GM11168 (cell line): ENCODE results near the gene RIMS4.

Source experiments
- in situ Hi-C: fragments of 300-500 bp; cut with MboI; formaldehyde crosslinking; loops from one replicate; pipeline ENCODE4 v1.12.0; 2022; ENCODE audit warnings: low sequenced_read_pairs; ENCODE audit not compliant: unreplicated experiment

RIMS4 gene

GRCh38 chr20:44799691-44800090, 10.7 kb downstream of the RIMS4 start:
- in situ Hi-C loops: no loop called here

- in situ Hi-C loops: no loop called here
Measured at GRCh38 chr20:44796758-44797457, 13.4 kb downstream of the RIMS4 start.

- in situ Hi-C loops: no loop called here
Measured at GRCh38 chr20:44796311-44796710, 14.0 kb downstream of the RIMS4 start.

- in situ Hi-C loops: no loop called here
Measured at GRCh38 chr20:44795836-44796235, 14.5 kb downstream of the RIMS4 start.

- in situ Hi-C loops: no loop called here
Measured at GRCh38 chr20:44792796-44793195, 17.6 kb downstream of the RIMS4 start.

GRCh38 chr20:44790638-44791393, 19.5 kb downstream of the RIMS4 start:
- in situ Hi-C loops: no loop called here

GRCh38 chr20:44788706-44789456, 21.5 kb downstream of the RIMS4 start:
- in situ Hi-C loops: no loop called here

GRCh38 chr20:44787299-44787698, 23.0 kb downstream of the RIMS4 start:
- in situ Hi-C loops: no loop called here

- in situ Hi-C loops: no loop called here
Measured at GRCh38 chr20:44785768-44786167, 24.6 kb downstream of the RIMS4 start.

- in situ Hi-C loops: no loop called here
Measured at GRCh38 chr20:44784688-44785087, 25.7 kb downstream of the RIMS4 start.

- in situ Hi-C loops: no loop called here
Measured at GRCh38 chr20:44781791-44782190, 28.6 kb downstream of the RIMS4 start.

- in situ Hi-C loops: no loop called here
Measured at GRCh38 chr20:44781118-44781517, 29.2 kb downstream of the RIMS4 start.

GRCh38 chr20:44780226-44780625, 30.1 kb downstream of the RIMS4 start:
- in situ Hi-C loops: no loop called here

- in situ Hi-C loops: loop anchor here (10.0 kb wide), 1 partner anchor 88 kb away; no protein-coding TSS in a partner anchor
Measured at GRCh38 chr20:44776980-44777379, 33.4 kb downstream of the RIMS4 start.

- in situ Hi-C loops: loop anchor here (10.0 kb wide), 1 partner anchor 92 kb away; no protein-coding TSS in a partner anchor
Measured at GRCh38 chr20:44773070-44773829, 37.1 kb downstream of the RIMS4 start.

GRCh38 chr20:44772636-44773035, 37.7 kb downstream of the RIMS4 start:
- in situ Hi-C loops: loop anchor here (10.0 kb wide), 1 partner anchor 92 kb away; no protein-coding TSS in a partner anchor

- in situ Hi-C loops: loop anchor here (10.0 kb wide), 1 partner anchor 94 kb away; no protein-coding TSS in a partner anchor
Measured at GRCh38 chr20:44771172-44771535, 39.2 kb downstream of the RIMS4 start.

- in situ Hi-C loops: loop anchor here (10.0 kb wide), 1 partner anchor 94 kb away; no protein-coding TSS in a partner anchor
Measured at GRCh38 chr20:44770484-44771171, 39.7 kb downstream of the RIMS4 start.

- in situ Hi-C loops: no loop called here
Measured at GRCh38 chr20:44769481-44769863, 40.9 kb downstream of the RIMS4 start.
